GM18909 (cell line): ENCODE measurements around the gene RALY.

Experiments used
- ATAC-seq: cut with Tn5 transposase; IDR thresholded peaks from one replicate; pipeline ENCODE4 v1.9.1; 2021; ENCODE audit warnings: mild to moderate bottlenecking; ENCODE audit not compliant: unreplicated experiment, poor library complexity

RALY gene

GRCh38 chr20:33985830-33986229, 7.9 kb upstream of the RALY start:
- ATAC-seq: no peak

DNA sequence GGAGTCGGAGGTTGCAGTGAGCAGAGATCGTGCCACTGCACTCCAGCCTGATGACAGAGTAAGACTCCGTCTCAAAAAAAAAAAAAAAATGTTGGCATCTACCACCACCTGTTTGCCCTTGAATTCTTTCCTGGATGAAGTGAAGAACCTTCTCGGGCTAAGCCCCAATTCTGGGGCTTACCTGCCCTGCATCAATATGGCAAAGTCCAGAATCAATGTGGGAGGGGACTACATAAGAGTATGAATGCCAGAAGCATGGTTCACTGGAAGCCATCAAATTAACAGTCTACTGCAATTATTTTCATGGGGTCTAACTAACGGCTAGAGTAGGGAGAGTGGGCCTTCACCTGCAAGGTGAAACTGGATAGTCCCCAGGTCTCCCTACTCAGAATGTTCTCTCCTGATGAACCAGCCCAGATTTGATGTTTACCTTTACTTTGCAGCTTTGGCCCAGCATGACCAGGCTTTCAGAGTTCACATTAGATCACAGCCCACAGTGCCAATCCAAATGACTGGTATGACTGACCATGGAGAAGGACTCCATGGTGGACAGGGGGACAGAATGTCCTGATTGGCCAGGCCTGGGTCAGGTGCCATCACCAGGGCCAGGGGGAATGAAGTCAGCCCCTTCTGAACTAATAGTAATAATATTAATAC, 7.0 kb upstream of the RALY start:
- ATAC-seq: no peak

GRCh38 chr20:33990075-33990474, 3.6 kb upstream of the RALY start:
- no peak for ATAC-seq

- no peak for ATAC-seq
These were observed 2.2 kb upstream of the RALY start for GRCh38 chr20:33991502-33991901.

GRCh38 chr20:33992145-33992922, 1.4 kb upstream of the RALY start:
- ATAC-seq: no peak

DNA sequence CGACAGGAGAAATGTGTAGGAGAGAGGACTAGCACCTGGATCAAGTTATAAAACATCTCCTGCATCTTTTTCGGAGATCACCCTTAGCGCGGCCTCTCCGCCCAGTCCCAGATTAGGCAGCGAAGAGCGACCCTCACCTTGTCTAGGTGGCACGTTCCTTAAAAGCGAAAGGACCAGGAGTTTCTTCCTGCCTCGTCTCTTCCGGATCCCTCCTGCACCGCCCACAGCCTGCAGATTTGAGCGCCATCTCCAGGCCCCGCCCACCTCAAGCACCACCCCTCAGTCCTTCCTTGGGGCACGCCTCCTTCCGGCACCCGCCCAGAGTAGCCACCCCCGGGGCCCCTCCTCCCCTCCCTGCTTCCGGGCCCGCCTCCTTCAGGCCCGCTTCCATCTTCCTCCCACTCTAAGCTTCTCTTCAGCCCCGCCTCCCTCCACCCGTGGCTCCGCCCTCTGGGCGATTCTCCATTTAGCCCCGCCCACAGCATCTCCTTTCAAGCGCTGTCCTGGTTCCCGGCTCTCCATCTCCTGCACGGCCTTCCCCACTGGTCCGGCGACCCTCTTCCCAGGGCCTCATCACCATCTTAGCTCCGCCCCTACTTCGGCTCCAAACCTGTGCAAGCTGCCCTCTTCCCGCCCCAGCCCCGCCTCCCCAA, 662 bp upstream of the RALY start:
- peak; percentile 79 for ATAC-seq

DNA sequence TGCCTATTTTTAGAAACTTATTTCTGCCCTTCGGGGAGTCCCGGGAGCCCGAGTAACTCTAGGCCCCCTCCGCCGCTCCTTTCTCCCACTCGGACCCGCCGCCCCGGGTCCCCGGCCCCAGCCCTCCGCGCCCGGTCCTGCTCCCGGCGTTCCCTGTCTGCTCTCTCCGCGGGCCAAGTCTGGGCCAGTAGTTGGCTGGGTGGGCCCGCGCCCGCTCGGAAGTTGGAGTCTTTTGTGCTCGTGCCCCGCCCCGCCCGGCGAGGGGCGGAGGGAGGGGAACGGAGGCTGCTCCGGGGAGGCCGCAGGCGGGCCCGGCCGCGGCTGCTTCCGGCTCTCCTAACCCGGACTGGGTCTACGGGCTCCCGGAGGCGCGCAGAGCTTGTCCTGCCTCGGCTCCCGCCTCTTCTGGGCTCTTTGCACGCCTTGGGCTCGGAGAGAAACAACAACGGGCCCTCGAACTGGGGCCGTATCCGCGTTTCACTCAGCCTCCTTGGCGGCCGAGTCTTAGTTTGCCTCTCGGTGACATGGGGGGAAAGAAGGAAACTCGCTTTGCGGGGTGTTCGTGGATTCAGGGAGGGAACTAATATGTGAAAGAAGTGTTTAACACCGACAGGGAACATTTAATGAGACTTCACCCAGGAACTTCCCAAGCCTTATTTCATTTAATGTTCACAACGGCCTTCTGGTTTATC, 657 bp downstream of the RALY start:
- peak; percentile 29 for ATAC-seq

DNA sequence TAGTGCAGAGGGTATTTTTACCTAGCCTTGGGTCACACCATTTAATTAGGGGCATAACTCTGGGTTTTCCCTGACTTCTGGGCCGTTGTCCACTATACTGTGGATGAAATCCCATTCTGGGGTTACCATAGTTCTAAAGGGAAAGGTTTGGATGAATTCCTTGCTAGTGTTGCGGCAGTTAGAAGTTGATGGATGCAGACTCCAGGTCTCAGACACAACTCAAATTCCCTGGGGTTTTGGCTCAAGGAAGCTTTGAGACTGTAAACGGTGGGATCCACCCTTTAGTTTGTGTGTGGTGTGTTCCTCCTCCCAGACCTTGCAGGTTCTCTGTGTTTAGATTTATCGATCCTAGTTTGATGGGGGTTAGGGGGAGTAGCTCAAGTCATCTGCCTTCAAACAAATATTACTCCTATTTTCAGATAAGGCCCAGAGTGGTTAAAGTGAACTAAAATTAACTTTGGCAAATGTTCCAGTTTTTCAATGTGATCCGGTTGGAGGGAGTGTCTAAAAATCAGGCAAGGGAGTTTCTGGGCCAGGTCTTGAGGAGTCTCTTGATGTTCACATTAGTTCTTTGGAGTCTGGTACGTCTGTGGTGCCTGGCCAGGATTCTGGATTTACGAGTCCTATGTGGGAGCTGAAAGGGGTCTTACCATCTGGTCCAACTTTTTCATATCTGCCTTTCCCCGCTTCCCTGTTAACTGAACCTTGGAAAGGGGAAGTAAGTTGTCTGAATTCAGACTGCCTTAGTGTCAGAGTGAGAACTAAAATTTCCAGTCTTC, 1.5 kb downstream of the RALY start:
- no peak for ATAC-seq

GRCh38 chr20:33999025-33999649, 5.4 kb downstream of the RALY start:
- ATAC-seq: no peak

DNA sequence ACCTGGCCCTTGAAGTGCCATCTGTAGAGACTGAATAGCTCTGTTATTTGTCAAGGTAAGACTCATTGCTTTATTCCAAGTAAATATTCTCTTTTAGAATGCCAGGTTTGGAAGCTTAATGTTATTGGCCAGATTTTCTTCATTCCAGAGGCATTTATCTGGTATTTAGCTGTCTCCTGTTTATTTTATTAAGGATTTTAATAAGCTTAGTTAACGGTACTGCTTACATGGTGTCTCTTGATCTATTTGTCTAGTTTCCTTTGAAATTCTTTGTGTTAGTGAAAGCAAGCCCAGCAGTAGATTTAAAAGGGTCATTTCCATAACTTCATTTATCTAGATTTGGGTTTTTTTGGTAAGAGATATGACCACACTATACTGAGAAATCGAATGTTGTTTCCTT, 7.7 kb downstream of the RALY start:
- ATAC-seq: no peak

DNA sequence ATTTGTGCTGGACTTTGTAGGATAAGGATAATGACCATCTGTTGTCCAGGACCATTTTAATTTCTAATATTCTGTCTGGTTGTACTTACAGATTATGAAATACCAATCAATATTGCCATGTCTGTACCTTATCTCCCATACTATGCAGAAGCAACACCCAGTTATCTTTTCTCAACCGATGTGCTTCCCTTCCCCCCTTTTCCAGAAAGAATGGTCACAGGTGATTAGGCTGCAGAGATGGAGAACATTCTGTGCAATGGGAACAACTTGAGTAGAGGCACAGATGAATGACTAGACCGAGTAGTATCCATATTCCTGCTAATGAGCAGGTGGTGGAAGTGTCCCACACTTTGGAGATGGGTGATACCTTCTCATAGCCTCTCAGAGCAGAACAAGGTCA, 10.5 kb downstream of the RALY start:
- ATAC-seq: no peak

DNA sequence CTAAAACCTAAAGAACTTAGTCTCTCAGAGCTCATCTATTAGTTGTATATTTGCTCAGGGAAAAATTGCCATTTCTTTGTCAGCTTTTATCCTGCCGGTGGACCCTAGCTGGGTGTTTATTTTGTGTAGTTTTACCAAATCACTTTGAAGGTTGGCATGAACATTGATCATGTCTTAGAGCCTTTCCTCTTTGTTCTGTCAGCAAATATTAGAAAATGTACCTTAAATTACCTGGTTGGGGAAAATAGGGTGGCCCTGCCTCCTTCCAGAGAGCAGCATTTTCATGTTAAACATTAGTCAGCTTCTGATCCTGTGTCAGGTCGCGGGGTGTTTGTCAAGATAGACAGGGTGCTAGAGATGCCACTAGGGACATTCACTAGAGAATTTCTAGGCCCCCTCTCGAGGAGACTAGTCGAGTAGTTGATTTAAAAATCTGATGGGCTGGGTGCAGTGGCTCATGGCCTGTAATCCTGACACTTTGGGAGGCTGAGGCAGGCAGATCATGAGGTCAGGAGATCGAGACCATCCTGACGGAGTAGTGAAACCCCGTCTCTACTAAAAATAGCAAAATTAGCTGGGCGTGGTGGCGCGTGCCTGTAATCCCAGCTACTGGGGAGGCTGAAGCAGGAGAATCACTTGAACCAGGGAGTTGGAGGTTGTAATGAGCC, 11.2 kb downstream of the RALY start:
- no peak for ATAC-seq

GRCh38 chr20:34006619-34007018, 12.9 kb downstream of the RALY start:
- ATAC-seq: no peak

GRCh38 chr20:34008477-34008876, 14.8 kb downstream of the RALY start:
- ATAC-seq: no peak

- no peak for ATAC-seq
These were observed 16.8 kb downstream of the RALY start for GRCh38 chr20:34010405-34010931.

- ATAC-seq: no peak
These were observed 17.6 kb downstream of the RALY start for GRCh38 chr20:34011275-34011674.

GRCh38 chr20:34012330-34012729, 18.6 kb downstream of the RALY start:
- ATAC-seq: no peak

- ATAC-seq: no peak
These were observed 19.0 kb downstream of the RALY start for GRCh38 chr20:34012735-34013134.

DNA sequence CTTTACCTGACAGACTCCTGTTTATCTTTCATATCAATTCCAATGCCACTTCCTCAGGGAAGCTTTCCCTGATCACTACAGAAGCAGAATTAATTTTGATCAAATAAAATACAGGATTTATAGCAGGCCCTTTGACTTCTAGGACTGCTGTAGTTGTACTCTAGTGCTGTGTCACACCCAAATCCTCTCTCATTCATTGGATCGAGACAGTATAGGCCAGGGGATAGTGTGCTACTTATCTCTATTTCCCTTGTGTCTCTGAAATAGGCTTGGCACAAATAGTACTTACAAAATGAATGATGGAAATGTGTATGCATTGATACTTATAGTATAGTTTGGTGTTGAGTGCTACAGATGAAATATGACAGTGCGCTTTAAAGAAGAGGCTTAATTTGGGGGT, 19.8 kb downstream of the RALY start:
- ATAC-seq: no peak
